Fibroblast of skin of scalp (primary cell): ENCODE measurements around the gene MTRF1. TPM values are rescaled to one million over a fixed set of nuclear protein-coding genes. Genes with fewer than 3 reads are reported as not detected.

Experiments
- DNase-seq: peaks from one replicate; pipeline ENCODE4 v3.0.0-alpha.2; 2013
- polyA plus RNA-seq, 2 experiments: library from polyadenylated mRNA; unstranded; fragments of 120-200 nt; gene quantifications; one replicate each; pipeline ENCODE4 v1.2.1, GENCODE V29; 2013; ENCODE audit not compliant: insufficient read length in 2 of 2

The MTRF1 gene, protein sequence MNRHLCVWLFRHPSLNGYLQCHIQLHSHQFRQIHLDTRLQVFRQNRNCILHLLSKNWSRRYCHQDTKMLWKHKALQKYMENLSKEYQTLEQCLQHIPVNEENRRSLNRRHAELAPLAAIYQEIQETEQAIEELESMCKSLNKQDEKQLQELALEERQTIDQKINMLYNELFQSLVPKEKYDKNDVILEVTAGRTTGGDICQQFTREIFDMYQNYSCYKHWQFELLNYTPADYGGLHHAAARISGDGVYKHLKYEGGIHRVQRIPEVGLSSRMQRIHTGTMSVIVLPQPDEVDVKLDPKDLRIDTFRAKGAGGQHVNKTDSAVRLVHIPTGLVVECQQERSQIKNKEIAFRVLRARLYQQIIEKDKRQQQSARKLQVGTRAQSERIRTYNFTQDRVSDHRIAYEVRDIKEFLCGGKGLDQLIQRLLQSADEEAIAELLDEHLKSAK
- polyA plus RNA-seq (2013, experiment 1 of 2; ENCODE audit: insufficient read length) = 7.8 TPM
- polyA plus RNA-seq (2013, experiment 2 of 2; ENCODE audit: insufficient read length) = 7.6 TPM

DNA sequence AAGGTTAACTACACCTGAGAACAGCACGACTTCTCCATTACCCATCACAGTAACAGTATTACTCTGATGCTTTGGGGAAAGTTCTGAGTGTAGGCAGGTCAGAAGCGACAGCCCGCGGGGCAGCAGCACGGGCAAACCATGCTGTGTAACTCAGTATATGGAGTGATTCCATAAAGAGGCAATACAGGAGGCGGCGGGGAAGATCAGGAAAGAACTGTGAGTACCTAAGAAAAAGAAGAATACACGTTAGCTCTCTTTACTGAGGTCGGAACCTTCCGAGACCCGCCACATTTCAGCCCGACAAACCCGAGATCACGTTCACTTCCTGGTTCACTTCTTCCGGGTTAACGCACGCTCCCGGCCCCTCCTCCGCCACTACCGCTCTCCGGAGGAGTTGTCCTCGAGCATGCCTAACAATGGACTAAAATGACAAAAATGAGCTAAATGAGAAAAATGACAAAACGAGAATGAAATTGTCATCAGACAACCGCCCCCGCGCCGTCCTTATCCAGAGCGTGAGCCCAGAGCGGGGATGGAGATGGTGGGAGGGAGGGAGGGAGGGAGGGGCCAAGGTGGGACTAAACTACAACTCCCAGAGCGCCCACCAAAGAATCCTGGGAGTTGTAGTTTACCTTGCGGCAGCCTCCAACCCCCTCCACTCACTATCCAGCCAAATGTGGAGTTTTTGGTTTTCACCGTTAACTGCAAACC lies at the start of gene MTRF1:
TSS of gene MTRF1 (minus strand) at position 316 of the 711 bp plus-strand sequence. CDS start 2,669 bp downstream, outside the sequence.
- DNase-seq = peak; percentile 83

DNA sequence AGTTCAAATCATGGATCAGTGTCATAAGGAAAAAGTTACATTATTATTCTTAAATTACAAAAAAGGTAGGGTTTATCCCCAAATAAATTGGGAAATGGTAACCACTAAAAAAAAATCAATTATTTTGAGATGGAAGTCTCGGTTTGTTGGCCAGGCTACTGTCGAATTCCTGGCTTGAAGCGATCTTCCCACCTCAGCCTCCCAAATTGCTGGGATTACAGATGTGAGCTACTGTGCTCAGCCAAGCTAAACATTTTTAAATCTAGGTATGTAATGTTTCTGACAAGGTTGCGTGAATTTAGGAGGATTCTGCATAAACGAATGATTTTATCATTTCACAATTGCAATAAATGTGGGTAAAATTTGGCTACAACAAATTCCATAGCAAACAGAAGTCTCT lies 49.7 kb upstream of the MTRF1 start:
- DNase-seq = no peak

DNA sequence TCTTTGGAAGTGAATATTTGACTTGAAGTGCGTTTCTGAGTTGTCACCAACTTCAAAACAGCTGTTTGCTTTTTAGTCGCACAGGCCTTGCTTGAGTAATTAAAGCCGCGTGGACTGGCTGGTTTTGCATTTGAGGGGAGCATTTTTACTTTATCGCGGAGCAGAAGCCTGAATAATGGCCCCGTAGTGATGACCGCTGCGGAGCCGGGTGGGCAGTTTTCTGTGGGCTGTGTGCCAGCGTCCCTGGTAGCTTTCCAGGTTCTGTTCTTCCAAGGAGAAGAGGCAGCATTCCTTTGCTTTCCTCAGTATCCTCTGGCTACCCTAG lies 48.8 kb upstream of the MTRF1 start:
- DNase-seq = peak; percentile 22

DNA sequence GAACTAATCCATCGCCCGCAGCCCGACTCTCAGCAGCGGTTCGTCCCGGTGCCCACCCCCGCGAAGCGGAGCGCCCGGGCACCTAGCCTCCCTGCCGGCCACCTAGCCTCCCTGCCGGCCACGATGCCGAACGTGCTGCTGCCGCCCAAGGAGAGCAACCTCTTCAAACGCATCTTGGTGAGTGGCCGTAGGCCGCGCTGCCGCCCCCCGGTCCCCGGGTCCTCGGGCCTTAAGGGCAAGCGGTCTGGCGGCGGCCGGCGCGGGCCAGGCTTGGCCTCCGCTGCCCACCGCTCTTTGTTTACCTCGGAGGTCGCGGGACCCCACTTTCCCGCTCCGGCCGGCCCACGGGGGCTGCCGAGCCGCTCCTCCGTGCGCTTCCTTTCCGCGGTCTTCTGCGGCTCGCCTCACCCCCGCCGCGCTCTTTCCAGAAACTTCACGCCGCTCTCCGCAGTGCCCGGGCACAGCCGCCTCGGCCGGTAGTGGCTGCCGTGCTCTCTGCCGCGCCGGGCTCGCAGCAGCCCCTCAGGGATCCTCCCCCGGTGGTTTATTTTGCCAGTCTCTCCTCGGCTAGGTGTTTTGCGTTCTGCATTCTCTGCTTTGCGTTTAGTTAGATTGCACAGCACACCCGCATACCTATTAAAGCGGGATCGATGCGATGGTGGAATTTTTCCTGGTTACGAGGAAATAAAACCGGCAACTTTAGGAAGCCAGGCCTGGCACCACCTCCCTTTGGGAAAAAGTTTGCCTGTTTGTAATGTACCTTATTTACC lies 48.2 kb upstream of the MTRF1 start:
- DNase-seq = peak; percentile 28

DNA sequence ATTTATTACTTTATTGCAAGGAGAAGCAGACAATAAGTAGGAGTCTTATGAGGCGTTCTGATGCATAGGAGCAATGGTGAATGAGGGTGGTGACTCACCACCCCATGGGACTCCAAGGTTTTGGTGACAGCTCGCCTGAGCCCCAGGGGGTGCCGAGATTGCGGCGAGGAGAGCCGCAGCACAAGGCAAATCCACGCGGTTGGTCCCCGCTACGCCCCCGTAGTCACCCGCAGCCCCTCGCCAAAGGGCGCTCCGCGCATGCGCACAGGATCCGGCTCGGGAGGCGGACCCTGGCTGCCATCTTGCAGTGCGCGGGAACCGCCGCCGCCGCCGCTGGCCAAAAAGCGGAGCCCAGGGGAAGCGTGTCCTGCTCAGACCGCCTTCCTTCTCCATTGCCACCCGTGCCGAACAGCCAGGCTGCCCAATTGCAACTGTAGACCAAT lies 47.6 kb upstream of the MTRF1 start, which contains the start of gene NAA16:
TSS of gene NAA16 (plus strand) at position 305 of the 443 bp plus-strand sequence. CDS start 262 bp downstream, outside the sequence.
- peak; percentile 91 for DNase-seq

DNA sequence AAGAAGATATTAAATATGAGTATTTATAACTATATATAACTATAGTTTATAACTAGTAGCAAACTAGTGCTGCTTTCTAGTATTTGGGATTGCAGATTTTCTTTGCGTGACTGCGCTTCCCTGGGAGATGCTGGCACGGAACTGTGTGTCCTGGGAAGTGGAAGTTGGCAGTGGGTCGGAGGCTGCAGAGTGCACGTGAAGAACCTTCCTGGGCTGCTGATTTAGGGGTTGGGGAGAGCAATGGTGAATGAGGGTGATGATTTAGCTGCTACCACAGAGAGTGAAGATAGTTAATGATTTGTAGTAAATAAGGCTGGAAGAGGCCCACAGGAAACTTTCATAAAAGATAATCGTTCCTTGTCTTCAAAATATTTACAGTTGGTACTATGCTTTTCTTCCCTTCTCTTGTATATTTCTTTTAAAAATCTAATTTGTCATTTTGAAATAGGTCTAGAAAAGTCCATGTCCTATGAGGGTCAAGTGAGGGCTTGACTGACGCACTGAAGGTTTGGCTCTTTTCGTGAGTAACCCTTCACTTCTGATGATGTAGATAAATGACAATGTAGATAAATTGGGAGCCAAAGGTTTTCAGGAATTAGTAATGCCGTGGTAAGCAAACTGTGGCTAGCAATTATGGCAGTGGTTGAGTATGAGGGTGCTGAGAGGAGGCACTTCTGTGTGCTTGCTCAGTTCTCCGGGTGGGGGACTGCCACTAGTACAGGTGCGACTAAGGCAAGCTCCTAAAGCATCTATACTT lies 44.7 kb upstream of the MTRF1 start:
- no peak for DNase-seq

DNA sequence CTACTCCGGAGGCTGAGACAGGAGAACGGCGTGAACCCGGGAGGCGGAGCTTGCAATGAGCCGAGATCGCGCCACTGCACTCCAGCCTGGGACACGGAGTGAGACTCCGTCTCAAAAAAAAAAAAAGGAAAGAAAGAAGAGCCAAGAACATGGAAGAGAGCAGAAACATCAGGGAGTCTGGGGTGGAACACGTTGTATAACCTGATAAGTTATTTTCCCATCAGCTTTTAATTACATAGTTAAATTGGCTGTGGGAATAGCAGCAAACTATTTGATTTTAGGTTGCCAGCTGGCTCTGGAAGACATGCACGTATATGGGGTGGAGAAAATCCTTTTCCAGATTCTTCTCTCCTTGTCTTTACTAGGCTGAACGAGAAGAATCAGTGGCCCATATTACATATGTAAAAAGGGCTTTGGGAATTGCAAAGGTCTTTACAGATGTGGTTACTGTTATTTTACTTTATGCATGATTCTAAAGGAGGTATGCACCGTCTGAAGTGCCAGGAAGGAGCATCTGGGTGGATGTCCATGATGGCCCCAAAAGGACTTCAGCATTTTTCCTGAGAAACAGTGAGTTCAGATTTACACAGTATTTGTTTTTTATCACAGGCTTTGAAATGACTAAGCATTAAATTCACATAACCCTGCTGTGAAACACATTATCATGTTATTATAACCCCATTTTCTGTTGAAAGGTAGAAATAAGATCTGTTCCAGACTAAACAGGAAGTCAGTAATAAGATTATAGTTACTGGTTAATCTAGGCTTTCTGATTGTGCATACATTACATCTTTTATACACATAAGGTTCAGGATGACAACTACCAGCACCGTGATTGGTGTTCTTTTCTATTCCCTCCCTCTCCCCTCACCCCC lies 43.1 kb upstream of the MTRF1 start:
- DNase-seq = peak; percentile 12

DNA sequence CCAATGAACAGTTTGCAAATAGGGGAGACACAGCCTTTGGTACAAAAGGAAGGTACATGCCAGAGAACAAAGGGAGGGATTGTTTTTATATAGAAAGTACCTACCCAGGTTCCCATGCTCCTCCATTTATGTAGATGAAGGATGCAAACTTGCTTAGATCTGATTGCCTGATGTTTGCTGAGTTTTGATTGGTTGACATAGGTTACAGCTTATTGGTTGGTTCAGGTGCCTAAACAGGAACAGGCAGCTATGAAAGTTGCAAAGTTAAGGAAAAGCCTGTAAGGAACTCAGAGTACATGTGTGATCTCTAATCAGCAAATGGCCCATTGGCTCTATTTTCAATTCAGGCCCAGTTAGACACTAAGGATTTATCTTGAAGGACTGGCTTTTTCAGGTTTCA lies 41.2 kb upstream of the MTRF1 start:
- no peak for DNase-seq

DNA sequence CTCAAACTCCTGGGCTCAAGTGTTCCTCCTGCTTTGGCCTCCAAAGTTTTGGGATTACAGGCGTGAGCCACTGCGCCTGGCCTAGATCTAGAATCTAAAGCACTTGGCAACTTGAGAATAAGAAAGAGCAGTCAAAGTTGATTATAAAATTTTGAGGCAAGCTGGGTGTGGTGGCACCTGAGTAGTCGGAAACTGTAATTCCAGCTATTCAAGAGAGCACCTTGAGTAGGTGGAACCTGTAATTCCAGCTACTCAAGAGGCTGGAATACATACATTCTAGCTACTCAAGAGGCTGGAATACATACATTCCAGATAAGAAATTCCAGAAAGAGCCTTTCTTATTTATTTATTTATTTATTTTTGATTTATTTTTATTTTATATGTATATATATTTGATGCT lies 39.4 kb upstream of the MTRF1 start:
- no peak for DNase-seq

DNA sequence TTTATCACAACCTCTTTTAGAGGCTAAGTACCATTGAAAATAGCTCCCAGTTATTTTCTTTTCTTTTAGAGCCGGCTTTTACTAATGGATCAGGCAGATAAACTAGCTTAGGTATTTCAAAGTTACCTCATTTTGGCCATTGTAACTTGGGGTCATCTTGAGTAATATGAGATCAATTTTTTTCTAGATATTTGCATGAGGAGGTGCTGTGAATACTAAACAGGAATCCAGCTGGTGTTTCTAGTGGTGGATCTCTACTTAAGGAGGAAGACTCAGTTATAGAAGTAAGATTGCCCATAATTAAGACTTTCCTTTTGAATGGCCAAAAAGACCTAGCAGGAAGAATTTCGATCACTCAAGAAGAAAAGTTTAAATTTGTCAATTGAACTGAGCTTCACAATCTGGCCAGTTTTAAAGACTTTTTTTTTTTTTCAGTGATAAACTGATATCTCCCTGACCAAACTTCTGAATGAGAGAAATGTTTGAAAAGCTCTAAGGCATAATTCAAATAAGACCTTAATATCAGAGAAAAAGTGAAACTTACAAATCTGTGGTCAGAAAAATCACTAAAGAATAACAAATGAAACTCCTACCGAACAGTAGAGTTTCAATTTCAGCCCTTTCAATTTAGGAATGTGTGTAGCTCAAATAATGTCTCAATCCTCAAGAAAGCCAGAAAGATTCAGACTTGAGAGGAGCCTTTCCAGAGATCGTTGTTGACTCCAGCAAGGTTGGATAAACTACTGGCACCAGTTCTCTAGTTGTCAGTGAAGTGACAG lies 36.1 kb upstream of the MTRF1 start:
- DNase-seq = no peak

DNA sequence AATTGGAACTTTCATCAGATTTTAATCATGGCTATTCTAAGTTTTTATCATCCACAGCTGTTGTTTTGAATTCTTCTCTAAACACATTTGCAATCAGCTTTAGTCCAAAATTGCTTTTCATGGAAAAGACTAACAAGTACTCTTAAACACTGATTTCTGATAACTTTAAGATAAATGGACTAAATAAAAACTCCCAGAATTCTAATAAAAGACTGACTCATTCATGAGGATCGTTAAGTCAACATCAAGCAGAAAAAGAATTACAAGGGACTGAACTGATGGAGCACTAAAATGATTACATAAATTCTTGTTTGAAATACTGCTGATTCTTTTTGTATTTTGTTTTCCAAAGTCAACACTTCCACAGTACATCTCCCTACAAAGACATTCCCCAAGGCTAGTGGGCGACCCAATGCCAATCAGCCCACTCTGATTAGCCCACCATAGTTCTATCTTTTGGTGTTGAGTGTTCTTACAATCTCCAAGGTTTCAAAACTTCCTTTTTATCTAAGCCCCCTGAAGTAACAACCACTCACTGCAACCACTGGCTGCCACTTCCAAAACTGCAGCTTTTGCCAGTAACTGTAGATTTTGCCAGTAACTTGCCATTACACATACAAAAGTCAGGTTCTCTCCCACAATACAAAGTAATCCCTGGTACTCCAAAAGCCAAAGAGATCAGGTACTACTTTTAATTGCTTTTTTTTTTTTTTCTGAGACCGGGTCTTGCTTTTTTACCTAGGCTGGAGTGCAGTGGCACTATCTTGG lies 33.7 kb upstream of the MTRF1 start:
- no peak for DNase-seq

DNA sequence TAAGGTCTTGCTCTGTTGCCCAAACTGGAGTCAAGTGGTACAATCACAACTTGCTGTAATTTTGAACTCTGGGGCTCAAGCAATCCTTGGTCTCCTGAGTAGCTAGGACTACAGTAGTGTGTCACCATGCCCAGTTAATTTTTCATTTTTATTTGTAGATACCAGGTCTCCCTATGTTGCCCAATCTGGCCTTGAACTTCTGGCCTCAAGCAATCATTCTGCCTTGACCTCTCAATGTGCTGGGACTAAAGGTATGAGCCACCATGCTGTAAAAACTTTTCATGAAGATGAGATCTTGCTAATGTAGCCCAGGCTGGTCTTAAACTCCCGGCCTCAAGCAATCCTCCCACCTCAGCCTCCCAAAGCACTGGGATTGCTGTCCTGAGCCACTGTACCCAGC lies 32.6 kb upstream of the MTRF1 start:
- no peak for DNase-seq

DNA sequence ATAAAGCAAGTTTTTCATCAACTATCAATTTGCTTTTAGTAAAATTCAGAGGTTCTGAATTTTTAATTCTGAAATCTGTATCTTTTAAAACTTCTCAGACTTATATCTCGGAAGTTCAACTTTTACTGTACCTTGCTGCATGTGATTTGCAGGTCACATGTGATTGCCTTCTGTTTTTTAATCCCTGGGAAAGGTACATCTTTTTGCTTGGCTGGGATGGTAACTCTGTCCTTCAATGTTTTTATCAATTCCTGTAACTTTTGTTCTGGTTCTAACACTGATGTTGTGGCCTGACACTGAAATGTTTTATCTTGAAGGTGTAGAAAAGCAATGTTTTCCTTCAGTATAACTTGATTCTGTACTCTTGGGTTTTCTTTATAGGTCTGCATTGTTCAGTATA lies 31.5 kb upstream of the MTRF1 start:
- DNase-seq = no peak

DNA sequence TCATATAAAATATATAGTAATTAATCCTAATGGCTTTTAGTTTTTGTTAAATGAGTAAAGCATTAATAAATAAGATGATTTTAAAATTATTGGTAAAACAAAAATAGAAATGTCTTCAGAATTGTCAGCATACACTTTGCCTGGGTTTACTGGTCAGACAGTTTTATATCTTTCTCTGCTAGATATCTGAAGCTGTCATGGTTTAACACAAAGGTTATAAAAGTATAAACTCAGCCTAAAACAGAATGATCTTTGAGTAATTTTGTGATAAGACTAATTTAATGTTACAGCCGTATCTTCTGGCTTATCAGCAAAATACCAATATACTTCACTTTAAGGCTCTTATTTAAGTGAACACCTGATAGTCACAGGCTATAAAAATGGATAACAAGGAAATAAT lies 29.9 kb upstream of the MTRF1 start:
- DNase-seq = no peak

DNA sequence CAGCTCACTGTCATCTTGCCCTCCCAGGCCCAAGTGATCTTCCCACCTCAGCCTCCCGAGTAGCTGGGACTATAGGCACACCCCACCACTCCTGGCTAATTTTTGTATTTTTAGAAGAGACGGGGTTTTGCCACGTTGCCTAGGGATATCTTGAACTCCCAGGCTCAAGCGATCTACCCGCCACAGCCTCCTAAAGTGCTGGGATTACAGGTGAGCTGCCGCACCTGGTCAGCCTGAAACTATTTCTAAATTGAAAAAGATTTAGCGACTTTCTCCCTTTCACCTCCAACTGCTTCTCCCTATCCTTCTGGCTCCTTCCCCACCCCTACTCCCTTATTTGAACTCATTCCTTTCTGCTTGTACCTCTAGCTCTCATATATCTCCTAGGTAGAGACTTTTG lies 27.9 kb upstream of the MTRF1 start:
- no peak for DNase-seq

DNA sequence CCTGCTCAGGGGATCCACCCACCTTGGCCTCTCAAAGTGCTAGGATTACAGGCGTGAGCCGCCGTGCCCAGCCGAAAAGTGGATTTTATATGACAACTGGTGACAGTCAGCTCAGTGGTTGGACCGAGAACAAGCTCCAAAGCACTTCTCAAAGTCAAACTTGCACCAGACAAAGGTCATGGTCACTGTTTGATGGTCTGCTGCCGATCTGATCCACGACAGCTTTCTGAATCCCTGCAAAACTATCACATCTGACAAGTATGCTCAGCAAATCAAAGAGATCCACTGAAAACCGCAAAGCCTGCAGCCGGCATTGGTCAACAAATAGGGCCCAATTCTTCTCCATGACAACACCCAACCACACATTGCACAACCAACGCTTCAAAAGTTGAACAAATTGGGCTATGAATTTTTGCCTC lies 26.1 kb upstream of the MTRF1 start:
- no peak for DNase-seq

DNA sequence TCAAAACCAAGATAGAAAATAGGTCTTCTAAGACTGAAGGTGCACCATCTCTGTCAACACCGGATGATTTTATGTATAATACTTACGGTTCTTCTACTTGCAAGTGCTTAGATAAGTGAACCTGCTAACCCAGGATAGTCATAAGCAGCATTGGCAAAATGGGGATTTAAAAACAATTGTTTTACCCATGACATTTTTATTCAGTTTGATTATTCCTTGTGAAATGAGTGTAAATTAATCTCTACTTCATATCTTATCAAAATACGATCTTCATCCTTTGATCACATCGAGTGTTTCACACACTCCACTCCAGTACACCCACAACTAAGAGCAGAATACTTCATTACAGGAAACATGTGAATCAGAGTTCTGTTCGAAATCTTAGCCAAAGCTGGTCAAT lies 23.0 kb upstream of the MTRF1 start:
- no peak for DNase-seq

DNA sequence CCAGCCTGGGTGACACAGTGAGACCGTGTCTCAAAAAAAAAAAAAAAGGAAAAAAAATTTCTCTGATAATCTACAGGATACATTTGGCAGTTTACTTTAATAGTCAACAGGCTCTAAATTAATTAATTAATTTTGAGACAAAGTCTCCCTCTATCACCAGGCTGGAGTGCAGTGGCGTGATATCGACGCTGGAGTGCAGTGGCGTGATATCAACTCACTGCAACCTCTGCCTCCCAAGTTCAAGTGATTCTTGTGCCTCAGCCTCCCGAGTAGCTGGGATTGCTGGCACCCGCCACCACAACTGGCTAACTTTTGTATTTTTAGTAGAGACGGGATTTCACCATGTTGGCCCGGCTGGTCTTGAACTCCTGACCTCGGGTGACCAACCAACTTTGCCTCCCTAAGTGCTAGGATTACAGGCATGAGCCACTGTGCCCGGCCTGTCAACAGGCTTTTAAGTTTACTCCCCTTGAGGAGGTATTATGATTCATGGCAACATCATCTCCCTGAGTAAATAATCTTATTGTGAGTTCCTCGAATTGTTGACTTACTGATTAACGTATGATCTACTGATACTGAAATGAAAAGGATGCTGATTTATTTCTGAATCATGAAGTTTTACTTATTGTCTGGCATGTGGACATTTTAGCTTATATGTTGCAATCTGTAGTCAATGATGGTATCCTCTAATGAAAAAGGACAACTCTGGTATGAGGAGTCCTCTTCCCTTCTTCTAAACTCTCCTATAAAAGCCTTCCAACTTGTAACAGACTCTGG lies 21.3 kb upstream of the MTRF1 start:
- peak; percentile 70 for DNase-seq

DNA sequence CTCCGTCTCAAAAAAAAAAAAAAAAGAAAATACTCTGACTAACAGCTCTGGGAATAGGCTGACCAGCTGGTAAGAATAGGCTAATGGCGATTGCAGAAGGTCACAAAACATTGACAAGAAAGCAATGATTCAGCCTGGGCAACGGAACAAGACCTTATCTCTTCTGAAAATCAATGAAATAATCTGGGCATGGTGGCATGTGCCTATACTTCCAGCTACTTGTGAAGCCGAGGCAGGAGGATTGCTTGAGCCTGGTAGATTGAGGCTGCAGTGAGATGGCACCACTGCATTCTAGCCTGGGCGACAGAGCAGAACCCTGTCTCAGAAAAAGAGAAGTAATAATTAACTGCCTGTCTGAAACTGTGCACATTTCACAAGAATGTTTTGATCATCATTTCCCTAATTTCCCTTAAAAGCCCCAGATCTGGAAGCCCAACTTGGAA lies 18.8 kb upstream of the MTRF1 start:
- DNase-seq = no peak
